Hypothalamus (tissue), 51 donors: ENCODE results near the gene FGF9.

Source experiments
- DNase-seq, 51 donors: peaks; one replicate each; lab custom pipeline; 2025; lab: John Stamatoyannopoulos, UW

FGF9 gene

DNA sequence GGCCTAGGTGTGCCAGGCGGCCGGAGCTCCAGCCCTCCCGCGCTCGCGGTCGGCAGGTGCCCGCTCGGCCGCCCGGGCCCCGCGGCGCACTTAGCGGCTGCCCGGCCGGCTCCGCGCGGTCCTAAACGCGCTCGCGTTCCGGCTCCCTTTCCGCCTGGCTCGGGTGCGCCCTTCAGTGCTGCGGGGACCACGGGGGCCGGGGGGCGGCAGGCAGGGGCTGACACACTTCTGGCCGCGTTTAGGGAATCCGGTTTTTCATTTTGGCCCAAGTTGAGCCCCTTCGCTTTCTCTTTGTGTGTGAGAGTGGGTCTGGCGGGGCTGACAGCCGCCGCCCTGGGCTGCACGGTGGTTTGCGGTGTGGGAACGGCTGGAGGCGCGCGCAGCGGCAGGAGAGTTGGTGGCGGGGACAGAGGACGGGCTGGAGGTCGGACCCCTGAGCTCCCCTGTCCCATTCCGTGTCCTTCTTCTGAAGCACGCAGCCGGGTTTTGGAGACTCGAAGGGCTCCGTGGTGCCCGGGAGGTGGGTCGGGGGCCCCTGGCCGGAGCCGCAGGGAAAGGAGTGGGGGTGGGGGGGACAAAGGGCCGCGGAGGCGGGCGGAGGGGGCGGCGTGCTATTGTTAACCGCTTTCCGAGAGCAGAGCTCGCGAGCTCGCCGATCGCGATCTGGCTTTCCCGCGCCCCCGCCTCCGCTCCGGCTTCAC is 3.1 kb downstream of the FGF9 start:
- peak in 15 of 51 donors; percentile 8 to 56 (median 34) for DNase-seq

DNA sequence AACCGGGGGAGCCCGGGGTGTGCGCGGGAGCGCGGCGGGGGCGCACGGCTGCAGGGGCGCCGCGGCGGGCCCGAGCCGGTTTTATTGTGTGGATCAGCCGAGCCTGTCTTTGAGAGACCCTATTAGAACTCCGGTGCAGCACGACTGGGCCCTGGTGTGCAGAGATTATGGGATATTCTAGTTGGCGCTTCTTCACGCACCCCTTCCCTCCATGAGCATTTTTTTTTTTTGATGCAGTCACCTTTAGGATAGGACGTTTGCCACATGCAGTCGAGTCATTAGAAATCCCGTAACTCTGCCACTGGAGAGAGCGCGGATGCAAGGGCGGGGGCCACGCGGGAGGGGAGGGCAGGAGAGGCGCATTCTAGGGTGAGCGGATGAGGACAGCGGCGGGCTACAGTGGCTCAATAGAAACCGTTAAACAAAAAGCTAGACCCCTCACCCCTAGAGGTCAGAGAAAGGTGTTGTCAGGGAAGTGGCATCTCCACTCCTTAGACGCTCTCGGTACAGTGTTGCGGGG is 3.7 kb downstream of the FGF9 start:
- peak in 1 of 51 donors; percentile 29 for DNase-seq

DNA sequence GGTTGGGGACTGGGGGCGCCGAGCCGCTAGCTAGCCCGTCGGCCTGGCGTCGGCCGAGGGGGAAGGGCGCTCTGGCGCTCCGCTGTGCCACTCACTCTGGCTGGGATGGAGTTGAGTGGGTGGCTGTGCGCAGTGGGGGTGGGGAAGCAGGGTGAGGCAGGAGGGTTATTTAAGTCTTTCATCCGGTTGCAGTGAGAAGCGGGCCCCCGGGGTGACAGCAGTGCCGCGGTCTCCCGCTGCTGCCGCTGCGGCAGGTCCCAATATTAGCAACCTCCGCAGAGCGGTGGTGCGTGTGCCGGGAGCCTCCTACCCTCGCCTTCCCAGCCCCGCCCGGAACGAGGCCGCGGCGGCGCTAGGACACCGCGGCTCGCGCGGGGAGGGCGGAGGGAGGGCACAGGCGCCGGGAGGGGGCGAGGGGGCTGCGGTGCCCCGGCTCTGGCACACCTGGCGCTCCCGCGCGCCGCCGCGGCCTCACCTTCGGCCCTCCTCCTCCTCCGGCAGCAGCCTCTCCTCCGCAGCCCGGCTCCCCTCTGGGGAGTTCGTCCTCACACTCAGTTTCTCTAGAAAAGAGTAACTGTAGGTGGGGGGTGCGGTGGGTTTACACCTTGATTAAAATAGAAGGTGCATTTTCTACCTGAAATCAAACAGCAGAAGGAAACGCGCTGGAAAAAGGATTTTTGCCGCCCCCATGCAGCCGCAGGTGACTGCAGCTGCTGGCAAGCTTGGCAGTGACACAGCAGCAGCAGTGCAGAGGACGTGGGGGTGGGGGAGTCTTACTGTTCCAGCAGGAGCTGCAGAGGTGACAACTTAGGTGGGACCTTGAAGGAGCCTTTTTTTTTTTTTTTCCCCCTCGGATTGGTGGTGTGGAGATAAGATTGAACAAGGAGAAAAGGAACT is 4.5 kb downstream of the FGF9 start:
- DNase-seq, result peak in 8 of 51 donors; percentile 14 to 56 (median 28)

DNA sequence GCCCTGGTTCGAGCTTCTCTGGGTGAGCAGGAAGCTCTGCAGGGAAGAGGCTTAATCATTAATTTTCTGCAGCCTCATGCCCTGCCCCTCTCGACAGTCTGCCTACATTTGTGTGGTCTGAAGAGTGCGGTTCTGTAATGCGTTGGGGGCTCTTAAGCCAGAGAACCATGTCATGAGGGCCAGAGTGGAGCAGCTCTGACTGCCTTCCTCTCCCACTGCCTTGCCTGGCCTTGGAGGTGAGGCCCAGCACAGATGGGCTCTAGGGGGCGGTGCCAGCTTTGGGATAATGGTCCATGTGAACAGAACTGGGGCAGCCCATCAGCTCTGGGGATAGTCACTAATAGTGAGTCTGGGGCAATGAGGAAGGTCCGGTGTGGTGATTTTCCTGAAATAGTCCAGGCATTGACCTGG is 5.7 kb downstream of the FGF9 start:
- DNase-seq, result no peak

DNA sequence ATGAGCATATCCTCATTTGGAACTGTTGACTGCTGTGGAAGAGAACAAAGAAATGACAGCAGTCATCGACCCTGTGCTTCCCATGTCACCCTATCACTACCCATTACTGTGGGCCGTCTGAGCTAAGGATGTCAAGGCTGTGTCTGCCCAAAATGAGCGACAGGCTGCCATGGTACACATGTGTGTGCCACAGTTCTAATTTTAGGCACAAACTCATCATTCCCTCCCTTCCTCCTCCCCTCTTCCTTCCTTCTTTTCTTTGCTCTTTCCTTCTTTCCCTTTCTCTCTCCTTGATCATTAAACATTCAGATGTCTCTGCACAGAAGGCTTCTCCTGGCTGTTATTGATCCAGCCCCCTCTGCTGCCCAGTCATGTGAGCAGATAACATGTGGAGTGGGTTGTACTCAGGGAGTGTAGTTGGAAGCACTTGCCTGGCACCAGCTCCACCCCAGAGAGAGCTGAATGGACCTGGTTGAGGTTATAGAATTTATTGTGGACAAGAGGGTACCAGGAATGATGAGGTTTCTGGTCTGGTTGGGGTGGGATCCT is 6.3 kb downstream of the FGF9 start:
- DNase-seq, result no peak

DNA sequence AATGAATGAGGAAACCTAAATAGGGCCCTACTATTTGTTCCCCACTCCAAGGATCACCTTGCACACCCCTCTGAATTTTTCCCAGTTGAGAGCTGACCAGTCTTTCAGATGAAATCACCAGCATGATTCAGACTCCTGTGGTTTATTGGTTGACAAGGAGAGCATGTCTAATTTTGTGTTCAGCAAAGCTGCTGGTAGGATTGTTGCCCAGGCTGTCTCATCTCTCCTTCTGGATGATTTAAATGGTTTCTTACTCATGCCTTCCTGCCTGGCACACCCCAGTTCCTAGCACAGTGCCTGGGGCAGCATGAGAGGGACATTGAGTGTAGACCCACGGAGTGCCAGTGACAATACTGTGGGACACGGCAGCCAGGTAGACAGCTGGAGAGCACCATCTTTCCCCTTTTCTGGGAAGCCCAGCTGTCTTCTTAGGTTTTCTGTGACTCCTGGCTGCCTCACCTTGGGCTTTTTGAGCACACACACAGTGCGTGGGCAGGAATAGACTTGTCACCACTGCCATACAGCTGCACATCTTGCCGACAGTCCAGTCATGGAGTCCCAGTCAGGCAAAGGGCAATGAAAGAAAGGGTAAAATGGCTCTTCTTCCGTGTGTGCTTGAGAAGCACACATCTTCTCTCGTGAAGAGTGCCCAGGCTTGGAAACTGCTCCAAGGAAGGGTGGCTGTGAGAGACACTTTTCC is 12.3 kb downstream of the FGF9 start:
- peak in 1 of 51 donors; percentile 36 for DNase-seq

DNA sequence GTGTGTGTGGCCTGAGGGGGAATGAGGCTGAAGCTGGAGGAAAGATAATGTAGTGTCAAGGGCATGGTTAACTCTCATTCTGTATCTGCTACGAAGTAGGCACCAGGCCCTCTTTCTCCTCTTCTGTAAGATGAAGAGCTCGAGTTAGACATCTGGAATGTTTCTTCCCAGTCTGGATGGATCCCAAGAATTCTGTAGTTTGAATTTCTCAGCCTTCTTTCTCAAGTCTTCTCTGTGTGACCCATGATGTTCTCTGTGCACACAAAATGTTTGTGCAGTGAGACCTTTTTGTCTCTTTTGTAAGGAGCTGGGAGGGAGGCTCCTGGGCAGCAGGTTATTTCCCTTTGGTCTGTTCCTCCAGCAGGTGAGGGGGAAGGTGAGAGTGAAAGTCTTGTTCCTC is 13.7 kb downstream of the FGF9 start:
- no peak for DNase-seq

DNA sequence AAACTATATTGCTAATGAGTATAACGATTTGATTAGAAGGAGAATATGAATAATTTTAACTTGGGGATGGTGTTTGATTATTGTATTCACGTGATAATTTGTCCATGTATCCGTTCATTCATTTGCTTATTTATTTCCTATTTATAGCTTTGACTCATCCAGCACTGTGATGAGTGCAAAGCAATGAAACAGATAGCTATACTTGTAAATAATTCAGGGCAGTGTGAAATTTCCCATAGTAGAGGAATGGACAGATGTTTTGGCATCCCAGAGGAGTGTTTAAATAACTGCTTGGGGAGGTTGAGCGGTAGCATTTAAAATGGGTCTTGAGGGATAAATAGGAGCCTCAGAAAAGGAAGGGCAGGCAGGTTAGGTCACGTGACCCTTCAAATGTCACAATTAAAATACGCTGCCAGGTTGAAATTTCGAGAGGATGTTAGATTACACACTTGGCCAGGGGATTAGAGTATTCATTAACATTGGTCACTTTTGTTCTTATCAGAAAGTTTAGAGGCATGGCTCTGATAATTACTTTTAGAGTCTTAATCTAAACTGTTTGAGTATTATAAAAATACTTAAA is 14.7 kb downstream of the FGF9 start:
- DNase-seq, result no peak

DNA sequence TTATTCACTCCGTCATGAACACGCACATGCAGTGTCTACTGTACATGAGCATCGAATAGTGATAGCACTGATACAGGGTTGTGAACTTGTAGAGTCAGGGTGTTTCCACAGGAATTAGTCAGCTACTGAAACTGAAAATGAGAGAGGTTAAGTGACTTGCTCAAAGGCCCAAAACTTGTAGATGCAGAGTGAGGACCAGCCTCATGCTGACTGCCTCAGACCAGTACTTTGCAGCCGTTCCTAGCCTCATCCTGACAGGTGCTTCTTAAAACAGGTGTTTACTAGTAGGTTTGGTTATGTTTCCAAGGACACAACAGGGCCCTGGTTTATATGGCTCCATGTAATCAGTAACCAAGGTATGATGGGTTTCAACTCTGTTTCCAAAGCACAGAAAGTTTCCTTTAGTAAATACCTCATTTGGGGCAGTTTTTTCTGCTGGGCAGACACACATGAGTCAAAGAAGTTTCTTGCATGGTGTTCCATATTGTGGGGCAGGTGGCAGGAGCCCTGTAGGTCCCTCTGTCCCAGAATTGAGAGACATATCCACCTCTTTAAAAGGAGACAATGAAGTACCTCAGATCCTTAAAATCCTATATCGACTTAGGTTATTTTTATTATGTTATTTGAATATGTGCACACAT is 16.0 kb downstream of the FGF9 start:
- DNase-seq, result no peak

DNA sequence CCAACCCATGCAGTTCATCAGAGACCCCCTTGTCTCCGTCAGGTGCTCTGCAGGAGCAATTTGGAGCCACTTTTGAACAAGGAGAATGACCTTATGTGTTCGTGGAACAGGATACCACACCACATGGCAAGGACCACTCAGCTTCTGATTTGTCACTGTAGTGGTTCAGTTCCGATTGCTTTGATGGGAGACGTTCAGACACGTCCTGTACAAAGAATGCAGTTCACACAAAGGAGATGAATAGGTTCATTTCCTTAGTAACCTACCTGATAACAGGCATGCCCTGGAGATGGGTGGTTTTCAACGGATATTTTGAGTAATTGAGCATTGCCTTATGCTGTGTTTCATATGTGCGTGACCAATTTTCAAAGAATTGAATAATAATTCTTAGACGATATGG is 17.2 kb downstream of the FGF9 start:
- DNase-seq, result no peak

DNA sequence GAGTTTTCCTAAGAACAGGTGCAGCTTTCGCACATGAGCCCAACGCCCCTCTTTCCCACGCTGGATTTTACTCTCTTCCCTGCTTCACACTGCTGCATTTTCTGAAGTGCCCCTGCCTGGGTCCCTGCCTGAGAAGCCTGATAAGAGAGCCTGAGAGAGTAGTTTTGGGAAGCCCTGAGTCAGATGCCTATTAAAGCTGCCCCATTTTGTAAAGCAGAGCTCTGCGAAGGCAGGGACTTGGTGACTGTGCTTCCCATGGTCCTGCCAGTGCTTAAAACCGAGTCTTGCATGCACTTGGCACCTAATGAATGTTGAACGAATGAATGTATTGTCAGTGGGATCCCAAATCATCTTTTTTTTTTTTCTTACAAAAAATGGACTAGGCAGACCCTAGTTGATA is 18.2 kb downstream of the FGF9 start:
- no peak for DNase-seq

DNA sequence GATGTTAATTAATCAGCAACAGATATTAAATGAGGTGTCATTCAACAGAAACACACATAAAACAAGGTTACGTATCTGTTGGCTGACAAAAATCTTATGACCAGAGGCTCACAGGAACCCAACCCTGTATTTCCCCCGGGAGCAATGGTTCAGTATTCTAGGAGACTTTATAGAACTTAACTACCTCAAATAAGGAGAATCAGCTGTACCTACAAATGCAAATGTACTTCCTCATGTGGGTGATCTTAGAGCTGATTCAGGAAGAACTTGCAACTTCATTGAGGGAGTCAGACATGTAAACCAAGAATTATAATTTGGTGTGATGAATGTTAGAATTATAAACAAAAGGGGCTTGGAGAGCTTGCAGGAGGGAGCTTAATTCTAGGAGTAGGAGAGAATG is 20.1 kb downstream of the FGF9 start:
- DNase-seq, result no peak

DNA sequence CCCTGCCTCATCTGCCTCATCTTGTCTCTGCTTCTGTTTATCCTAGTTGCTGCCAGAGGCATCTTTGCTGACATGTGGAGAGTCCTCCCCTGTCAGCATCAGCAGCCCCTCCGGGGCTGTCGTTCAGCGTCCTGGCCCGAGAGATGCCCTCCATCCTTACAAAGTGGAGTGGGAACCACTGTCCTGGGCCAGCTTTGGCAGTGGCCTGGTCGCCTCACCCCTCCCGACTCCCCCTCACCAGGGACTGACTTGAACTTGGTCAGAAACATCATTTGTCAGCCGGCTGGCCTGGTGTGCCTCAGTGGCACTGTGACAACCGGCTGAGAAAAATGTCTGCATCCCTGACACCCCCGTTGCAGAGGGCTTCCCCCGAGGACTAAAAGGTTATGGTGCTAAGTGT is 20.6 kb downstream of the FGF9 start:
- no peak for DNase-seq

DNA sequence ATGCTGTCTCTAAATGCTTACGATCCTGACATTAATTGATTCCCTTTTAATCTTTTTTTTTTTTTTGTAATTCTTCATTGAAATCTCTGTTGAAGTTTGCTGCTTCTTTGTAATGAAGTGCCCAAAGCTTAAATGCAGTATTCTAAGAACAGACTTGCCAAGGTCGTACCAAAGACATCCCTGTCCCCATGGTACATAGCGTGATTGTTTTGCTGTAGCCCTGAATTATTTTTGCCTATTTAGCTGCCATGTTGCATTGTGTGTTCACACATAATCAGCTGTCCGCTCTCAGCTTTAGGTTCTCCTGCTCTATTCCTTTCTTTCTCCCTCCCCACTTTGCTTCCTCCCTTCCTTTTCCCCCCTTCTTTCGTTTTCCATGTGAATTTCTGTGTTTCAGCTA is 21.1 kb downstream of the FGF9 start:
- DNase-seq, result no peak

DNA sequence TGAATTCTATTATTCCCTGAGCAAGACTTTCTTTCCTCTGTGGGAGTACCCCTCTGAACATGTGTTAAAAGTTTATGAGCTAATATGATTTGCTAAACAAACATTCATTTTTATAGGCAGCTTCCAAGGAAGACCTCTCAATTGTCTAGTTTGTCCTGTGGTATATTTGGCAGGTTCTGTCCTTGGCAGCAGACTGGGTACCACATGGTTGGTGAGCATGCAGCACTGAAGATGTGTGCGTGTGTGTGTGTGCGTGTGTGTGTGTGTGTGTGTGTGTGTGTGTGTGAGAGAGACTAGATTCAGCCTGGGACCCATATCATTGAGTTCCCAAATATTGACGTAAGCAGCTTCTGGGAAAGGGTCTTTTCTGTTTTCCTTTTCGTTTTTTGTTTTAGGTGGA is 24.0 kb downstream of the FGF9 start:
- no peak for DNase-seq

DNA sequence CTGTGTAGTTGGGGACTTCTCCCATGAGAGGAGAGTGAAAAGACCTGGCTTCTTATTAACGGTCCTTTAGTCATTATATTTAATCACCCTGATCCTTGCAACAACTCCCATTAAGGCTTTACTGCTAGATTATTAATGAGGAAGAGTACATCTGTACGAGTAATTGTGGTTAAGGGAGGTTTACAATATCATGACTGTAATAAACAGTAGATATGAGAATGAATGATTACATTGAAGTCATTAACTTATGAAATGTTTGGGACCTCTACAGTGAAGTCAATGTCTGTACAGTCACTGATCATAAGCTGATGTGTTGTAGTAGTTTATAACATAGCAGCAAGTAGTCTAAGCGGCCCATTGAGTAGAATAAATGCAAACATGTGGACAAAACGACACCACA is 24.7 kb downstream of the FGF9 start:
- no peak for DNase-seq

DNA sequence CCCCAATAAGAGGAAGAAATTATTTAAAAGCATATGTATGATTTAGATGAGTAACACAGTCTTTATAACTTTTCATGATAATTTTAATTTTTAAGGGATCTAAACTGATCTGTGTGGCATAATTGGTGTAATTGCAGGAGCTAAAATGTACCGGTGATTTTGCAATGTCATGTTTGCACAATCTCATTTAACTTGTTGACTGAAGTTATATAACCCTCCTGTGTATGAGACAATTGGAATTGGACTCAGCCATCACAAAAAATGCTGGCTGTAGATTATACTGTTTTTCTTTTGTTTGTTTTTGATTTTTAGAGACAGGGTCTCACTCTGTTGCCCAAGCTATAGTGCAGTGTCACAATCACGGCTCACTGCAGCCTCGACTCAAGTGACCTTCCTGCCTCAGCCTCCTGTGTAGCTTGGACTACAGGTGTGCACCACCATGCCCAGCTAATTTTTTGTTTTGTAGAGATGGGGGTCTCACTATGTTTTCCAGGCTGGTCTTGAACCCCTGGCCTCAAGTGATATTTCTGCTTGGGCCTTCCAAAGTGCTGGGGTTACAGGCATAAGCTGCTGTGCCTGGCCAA is 26.1 kb downstream of the FGF9 start:
- no peak for DNase-seq

DNA sequence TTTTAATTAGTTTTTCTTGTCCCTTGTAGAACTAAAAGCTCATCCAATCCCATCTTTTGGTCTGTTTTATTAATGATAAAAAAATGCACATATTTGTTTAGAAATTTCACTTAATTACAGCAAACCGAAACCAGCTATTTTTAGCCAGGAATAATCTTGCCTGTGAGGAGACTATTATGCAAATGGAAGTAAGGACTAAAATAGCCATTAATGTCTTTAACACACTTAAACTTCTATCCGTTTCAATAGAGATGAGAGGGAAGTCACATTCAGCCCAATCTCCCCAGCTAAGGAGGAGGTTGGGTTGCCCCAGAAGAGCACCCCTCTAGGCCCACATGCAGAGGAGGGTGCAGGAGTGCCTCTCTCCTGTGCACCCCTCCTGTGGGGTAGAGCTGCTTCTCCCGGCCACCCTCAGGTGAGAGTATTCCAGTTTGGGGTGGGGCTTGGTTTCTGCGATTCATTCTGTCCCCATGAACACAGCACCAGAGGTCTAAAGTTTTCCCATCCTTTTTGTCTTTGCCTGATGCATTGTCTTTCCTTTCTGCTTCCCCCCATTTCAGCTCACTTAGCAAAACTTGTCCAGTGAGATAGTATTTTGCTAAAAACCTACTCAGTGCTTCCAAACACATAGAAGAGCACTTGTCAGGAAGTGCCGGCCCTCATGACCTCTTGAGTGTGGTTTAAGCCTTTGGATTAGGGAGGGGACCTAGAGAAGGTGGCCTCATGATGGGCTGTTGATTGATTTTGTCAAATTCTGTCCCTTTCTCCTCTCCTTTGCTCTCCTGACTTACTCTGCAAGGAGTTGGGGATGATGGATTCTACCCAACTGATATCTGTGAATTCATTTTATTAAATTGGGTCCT is 28.2 kb downstream of the FGF9 start:
- DNase-seq, result no peak

DNA sequence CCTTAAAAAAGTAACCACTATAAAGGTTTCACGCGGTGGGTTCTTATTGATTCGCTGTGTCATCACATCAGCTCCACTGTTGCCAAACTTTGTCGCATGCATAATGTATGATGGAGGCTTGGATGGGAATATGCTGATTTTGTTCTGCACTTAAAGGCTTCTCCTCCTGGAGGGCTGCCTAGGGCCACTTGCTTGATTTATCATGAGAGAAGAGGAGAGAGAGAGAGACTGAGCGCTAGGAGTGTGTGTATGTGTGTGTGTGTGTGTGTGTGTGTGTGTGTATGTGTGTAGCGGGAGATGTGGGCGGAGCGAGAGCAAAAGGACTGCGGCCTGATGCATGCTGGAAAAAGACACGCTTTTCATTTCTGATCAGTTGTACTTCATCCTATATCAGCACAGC is 30.6 kb downstream of the FGF9 start:
- DNase-seq, result no peak
